Mesenchymal stem cell (in vitro differentiated cells and primary cell): ENCODE results near the gene CARNS1.

Experiments
- DNase-seq: peaks from one replicate; pipeline ENCODE4 v3.0.0-alpha.2; 2013
- H2AFZ ChIP-seq: one replicate; pipeline ENCODE4 v1.6.1; 2013; ENCODE audit warnings: low read depth, mild to moderate bottlenecking, control low read depth, inconsistent platforms, low read length, moderate library complexity
- H2AK5ac ChIP-seq: 2 replicates; pipeline ENCODE4 v1.6.1; 2013; ENCODE audit warnings: low read length, moderate library complexity, mild to moderate bottlenecking, inconsistent platforms; ENCODE audit not compliant: severe bottlenecking
- H2BK120ac ChIP-seq: one replicate; pipeline ENCODE4 v1.6.1; 2013; ENCODE audit warnings: low read depth, mild to moderate bottlenecking, inconsistent platforms, low read length, moderate library complexity
- H2BK12ac ChIP-seq, 2 experiments: one replicate each; pipeline ENCODE4 v1.6.1; 2013; ENCODE audit warnings: inconsistent platforms in 2 of 2, low read length in 2 of 2, mild to moderate bottlenecking in 2 of 2, moderate library complexity in 2 of 2, control low read depth in 1 of 2
- H2BK15ac ChIP-seq: one replicate; pipeline ENCODE4 v1.6.1; 2013; ENCODE audit warnings: mild to moderate bottlenecking, low read depth, inconsistent platforms; ENCODE audit not compliant: poor library complexity, severe bottlenecking
- H2BK5ac ChIP-seq: 2 replicates; pipeline ENCODE4 v1.6.1; 2013; ENCODE audit warnings: low read depth, mild to moderate bottlenecking, low read length, control low read depth, inconsistent platforms; ENCODE audit not compliant: poor library complexity, severe bottlenecking
- H3K14ac ChIP-seq, 2 experiments: one replicate each; pipeline ENCODE4 v1.6.1; 2013; ENCODE audit warnings: inconsistent platforms in 2 of 2, low read length in 2 of 2, control low read depth in 1 of 2, mild to moderate bottlenecking in 1 of 2, moderate library complexity in 1 of 2
- H3K18ac ChIP-seq, 2 experiments: one replicate each; pipeline ENCODE4 v1.6.1; 2013; ENCODE audit warnings: inconsistent platforms in 2 of 2, low read length in 2 of 2, control low read depth in 1 of 2, low read depth in 1 of 2, mild to moderate bottlenecking in 1 of 2
- H3K23ac ChIP-seq, 2 experiments: one replicate each; pipeline ENCODE4 v1.6.1; 2013; ENCODE audit warnings: inconsistent platforms in 2 of 2, low read length in 2 of 2, mild to moderate bottlenecking in 2 of 2, moderate library complexity in 2 of 2, control low read depth in 1 of 2
- H3K27ac ChIP-seq: 2 replicates; pipeline ENCODE4 v1.5.1; 2013; ENCODE audit warnings: mild to moderate bottlenecking, moderate library complexity, low read length, control low read depth, inconsistent platforms; ENCODE audit not compliant: poor library complexity, severe bottlenecking
- H3K27me3 ChIP-seq, 2 experiments: 2 replicates each; pipeline versions ENCODE4 v1.6.1 to v1.7.0; 2013; ENCODE audit warnings: low read length in 2 of 2, mild to moderate bottlenecking in 2 of 2, moderate library complexity in 2 of 2, control low read depth in 1 of 2, inconsistent platforms in 1 of 2; ENCODE audit not compliant: control insufficient read depth in 1 of 2, insufficient read depth in 1 of 2
- H3K36me3 ChIP-seq, 2 experiments: 2 replicates each; pipeline versions ENCODE4 v1.6.1 to v1.7.0; 2013; ENCODE audit warnings: low read length in 2 of 2, control low read depth in 1 of 2, inconsistent platforms in 1 of 2, low read depth in 1 of 2, mild to moderate bottlenecking in 1 of 2; ENCODE audit not compliant: insufficient read depth in 2 of 2, control insufficient read depth in 1 of 2
- H3K4ac ChIP-seq, 2 experiments: one replicate each; pipeline ENCODE4 v1.6.1; 2013; ENCODE audit warnings: inconsistent platforms in 2 of 2, low read length in 2 of 2, mild to moderate bottlenecking in 2 of 2, moderate library complexity in 2 of 2, control low read depth in 1 of 2, low read depth in 1 of 2
- H3K4me1 ChIP-seq: 2 replicates; pipeline ENCODE4 v1.6.1; 2013; ENCODE audit warnings: low read depth, low read length, control low read depth; ENCODE audit not compliant: control insufficient read depth, insufficient read depth
- H3K4me2 ChIP-seq: 2 replicates; pipeline ENCODE4 v1.6.1; 2013; ENCODE audit warnings: low read length, mild to moderate bottlenecking, inconsistent platforms; ENCODE audit not compliant: poor library complexity, severe bottlenecking
- H3K4me3 ChIP-seq, 2 experiments: 2 replicates each; pipeline versions ENCODE4 v1.5.1 to v1.7.0; 2013; ENCODE audit warnings: low read length in 2 of 2, mild to moderate bottlenecking in 2 of 2, control low read depth in 1 of 2, low read depth in 1 of 2; ENCODE audit not compliant: insufficient read depth in 1 of 2
- H3K79me1 ChIP-seq: replicated peaks from 2 replicates; pipeline ENCODE4 v1.6.1; 2013; ENCODE audit warnings: mild to moderate bottlenecking, control low read depth, low read length, inconsistent platforms; ENCODE audit not compliant: poor library complexity, severe bottlenecking
- H3K9ac ChIP-seq: 2 replicates; pipeline ENCODE4 v1.7.0; 2013; ENCODE audit warnings: mild to moderate bottlenecking, low read length, moderate library complexity
- H3K9me3 ChIP-seq: 2 replicates; pipeline ENCODE4 v1.7.0; 2013; ENCODE audit warnings: mild to moderate bottlenecking, low read length; ENCODE audit not compliant: control insufficient read depth
- H4K8ac ChIP-seq: one replicate; pipeline ENCODE4 v1.6.1; 2013; ENCODE audit warnings: inconsistent platforms, mild to moderate bottlenecking, low read length, moderate library complexity
- H4K91ac ChIP-seq: one replicate; pipeline ENCODE4 v1.6.1; 2013; ENCODE audit warnings: mild to moderate bottlenecking, low read length, inconsistent platforms
- WGBS: methylation state at CpG from one replicate; pipeline ENCODE4 v1.1.7; 2013; ENCODE audit warnings: mixed read lengths; 5-methylcytosine and 5-hydroxymethylcytosine counted together

Gene CARNS1

DNA sequence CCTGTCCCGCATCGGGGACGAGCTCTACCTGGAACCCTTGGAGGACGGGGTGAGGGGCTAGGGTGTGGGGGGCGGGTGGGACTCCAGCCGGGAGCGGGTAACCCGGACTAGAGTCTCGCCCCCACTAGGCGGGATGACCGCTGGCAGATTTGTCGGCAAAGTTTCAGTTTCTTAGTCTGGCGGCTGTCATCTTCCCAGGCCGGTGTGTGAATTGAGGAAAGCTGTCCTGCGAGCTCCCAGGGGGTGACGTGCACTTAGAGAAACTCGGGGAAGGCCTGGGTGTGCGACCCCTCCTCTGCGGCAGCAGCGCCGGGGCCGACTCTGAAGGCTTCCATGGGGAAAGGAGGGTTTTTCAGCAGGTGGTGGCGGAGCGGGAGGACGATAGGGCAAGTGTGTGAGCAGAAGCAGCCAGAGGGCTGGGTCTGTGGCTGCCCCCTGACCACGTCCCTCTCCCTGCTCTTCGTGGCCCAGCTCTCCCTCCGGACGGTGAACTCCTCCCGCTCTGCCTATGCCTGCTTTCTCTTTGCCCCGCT lies 23.2 kb upstream of the CARNS1 start:
- peaks cover 16 to 33% of the 10 kb centered on the region in 2 experiments for H3K36me3 ChIP-seq
- H3K14ac ChIP-seq = peak overlapping the region in 1 of 2 experiments; percentile 94

DNA sequence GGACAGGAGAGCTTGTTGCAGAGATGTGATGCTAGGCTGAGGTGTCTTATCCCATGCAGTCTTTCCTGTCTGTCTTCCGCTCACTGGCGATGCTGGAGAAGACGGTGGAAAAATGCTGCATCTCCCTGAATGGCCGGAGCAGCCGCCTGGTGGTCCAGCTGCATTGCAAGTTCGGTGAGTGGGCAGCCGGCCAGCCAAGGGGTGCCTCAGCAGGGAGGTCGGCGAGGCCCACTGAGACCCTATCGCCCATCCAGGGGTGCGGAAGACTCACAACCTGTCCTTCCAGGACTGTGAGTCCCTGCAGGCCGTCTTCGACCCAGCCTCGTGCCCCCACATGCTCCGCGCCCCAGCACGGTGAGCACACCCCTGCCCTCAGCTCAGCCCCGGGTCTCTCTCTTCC lies 22.0 kb upstream of the CARNS1 start:
- no peak overlapping the region for H2AFZ ChIP-seq
- H3K14ac ChIP-seq = no peak overlapping the region
- H3K27ac ChIP-seq = no peak overlapping the region
- no peak overlapping the region for H2BK120ac ChIP-seq
- H3K4me3 ChIP-seq = no peak overlapping the region
- no peak overlapping the region for H2BK5ac ChIP-seq
- no peak overlapping the region for H3K4ac ChIP-seq
- no peak overlapping the region for H2AK5ac ChIP-seq
- H2BK15ac ChIP-seq = no peak overlapping the region
- H3K9ac ChIP-seq = no peak overlapping the region
- H3K4me1 ChIP-seq = peaks cover 21% of the 10 kb centered on the region
- H4K8ac ChIP-seq = no peak overlapping the region
- no peak for DNase-seq
- H2BK12ac ChIP-seq = no peak overlapping the region
- H3K9me3 ChIP-seq = no peaks in the 10 kb centered on the region
- 96% methylated on average over 18 of the region's 18 CpGs for WGBS
- H3K23ac ChIP-seq = peak overlapping the region in 1 of 2 experiments; percentile 74
- no peak overlapping the region for H3K4me2 ChIP-seq
- peak overlapping the region; percentile 18 for H4K91ac ChIP-seq
- H3K36me3 ChIP-seq = peaks cover 28 to 45% of the 10 kb centered on the region in 2 experiments
- no peaks in the 10 kb centered on the region for H3K27me3 ChIP-seq
- H3K79me1 ChIP-seq = peaks cover 38% of the 10 kb centered on the region
- H3K18ac ChIP-seq = no peak overlapping the region

More for the DNA sequence above, 23.2 kb upstream of the CARNS1 start:
- Histone ChIP-seq H3K23ac (peak overlapping the region in 1 of 2 experiments; percentile 92), H4K91ac (no peak overlapping the region), H4K8ac (peak overlapping the region; percentile 40), H2BK5ac (no peak overlapping the region), H3K4me1 (peaks cover 19% of the 10 kb centered on the region), H3K9ac (peak overlapping the region; percentile 81), H3K9me3 (no peaks in the 10 kb centered on the region), H2BK120ac (no peak overlapping the region), H3K4me2 (peak overlapping the region; percentile 91), H3K4me3 (peak overlapping the region; percentile 87 to 91), H2AFZ (peak overlapping the region; percentile 91), H3K79me1 (peaks cover 29% of the 10 kb centered on the region), H2BK15ac (no peak overlapping the region), H3K4ac (peak overlapping the region in 1 of 2 experiments; percentile 35), H2AK5ac (no peak overlapping the region), H3K27me3 (peaks cover 0 to 4% of the 10 kb centered on the region in 2 experiments), H2BK12ac (peak overlapping the region; percentile 29 to 84), H3K27ac (no peak overlapping the region), H3K18ac (peak overlapping the region in 1 of 2 experiments; percentile 91)
- WGBS = 14% methylated on average over 22 of the region's 31 CpGs
- DNase-seq = peak; percentile 49

DNA sequence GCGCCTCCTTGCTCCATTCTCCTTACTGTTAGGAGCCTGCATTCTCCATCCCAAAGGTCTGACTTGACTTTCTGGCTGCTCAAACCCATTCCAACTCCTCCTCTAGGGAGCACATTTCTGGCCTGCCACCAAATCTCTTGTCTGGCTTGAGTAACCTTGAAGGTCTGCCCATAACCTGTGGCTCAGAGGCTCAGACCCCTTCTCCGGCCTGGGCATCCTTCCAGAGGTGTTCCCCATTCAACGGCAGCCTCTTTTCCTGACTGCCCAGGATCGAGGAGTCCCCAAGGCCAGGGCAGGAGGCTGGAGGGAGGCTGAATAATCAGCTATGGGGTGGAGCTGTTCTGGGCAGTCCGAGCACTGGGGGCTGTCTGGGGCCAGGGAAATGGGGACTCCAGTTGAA lies 21.5 kb upstream of the CARNS1 start:
- Histone ChIP-seq H2BK12ac (no peak overlapping the region), H3K23ac (no peak overlapping the region), H3K4me1 (peaks cover 25% of the 10 kb centered on the region), H3K27me3 (no peaks in the 10 kb centered on the region), H3K36me3 (peaks cover 34 to 50% of the 10 kb centered on the region in 2 experiments), H3K9me3 (no peaks in the 10 kb centered on the region), H2BK5ac (no peak overlapping the region), H4K8ac (no peak overlapping the region), H2AK5ac (no peak overlapping the region), H4K91ac (no peak overlapping the region), H3K4me2 (no peak overlapping the region), H3K18ac (no peak overlapping the region), H2AFZ (no peak overlapping the region), H3K79me1 (peaks cover 41% of the 10 kb centered on the region), H3K27ac (no peak overlapping the region), H3K4ac (no peak overlapping the region), H3K9ac (no peak overlapping the region), H3K14ac (no peak overlapping the region), H2BK15ac (no peak overlapping the region), H2BK120ac (no peak overlapping the region), H3K4me3 (no peak overlapping the region)
- 94% methylated on average over 5 of the region's 5 CpGs for WGBS
- no peak for DNase-seq

DNA sequence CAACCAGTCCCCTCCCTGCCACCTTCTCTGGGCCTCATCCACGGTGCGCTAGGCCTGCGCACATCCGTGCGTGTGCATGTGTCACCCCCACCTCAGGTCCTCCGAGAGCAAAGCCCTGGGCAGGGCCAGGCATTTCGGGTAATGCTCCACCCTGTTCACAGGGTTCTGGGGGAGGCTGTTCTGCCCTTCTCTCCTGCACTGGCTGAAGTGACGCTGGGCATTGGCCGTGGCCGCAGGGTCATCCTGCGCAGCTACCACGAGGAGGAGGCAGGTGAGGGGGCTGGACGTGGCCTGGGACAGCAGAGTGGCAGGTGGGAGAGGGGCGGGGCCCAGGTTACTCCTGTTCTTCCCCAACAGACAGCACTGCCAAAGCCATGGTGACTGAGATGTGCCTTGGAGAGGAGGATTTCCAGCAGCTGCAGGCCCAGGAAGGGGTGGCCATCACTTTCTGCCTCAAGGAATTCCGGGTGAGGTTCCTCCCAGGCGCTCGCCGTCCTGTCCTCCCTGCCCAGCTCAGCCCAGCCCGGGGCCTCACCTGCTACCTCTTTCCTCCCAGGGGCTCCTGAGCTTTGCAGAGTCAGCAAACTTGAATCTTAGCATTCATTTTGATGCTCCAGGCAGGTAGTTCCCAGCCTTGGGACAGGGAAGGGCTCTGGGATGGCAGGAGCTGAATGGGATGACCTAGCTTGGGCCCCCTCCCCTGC lies 19.8 kb upstream of the CARNS1 start:
- peaks cover 46 to 64% of the 10 kb centered on the region in 2 experiments for H3K36me3 ChIP-seq
- H3K4ac ChIP-seq = no peak overlapping the region
- H2BK5ac ChIP-seq = no peak overlapping the region
- H2BK12ac ChIP-seq = peak overlapping the region in 1 of 2 experiments; percentile 1
- WGBS = 96% methylated on average over 18 of the region's 19 CpGs
- H3K27ac ChIP-seq = no peak overlapping the region
- no peaks in the 10 kb centered on the region for H3K9me3 ChIP-seq
- H2AK5ac ChIP-seq = no peak overlapping the region
- no peak overlapping the region for H2BK15ac ChIP-seq
- H3K79me1 ChIP-seq = peaks cover 36% of the 10 kb centered on the region
- no peak overlapping the region for H3K14ac ChIP-seq
- no peak overlapping the region for H3K4me2 ChIP-seq
- H3K9ac ChIP-seq = no peak overlapping the region
- H2BK120ac ChIP-seq = no peak overlapping the region
- no peak for DNase-seq
- H3K27me3 ChIP-seq = no peaks in the 10 kb centered on the region
- H3K4me3 ChIP-seq = no peak overlapping the region
- H2AFZ ChIP-seq = no peak overlapping the region
- peak overlapping the region; percentile 15 for H4K91ac ChIP-seq
- H4K8ac ChIP-seq = no peak overlapping the region
- peaks cover 37% of the 10 kb centered on the region for H3K4me1 ChIP-seq
- H3K18ac ChIP-seq = no peak overlapping the region
- no peak overlapping the region for H3K23ac ChIP-seq
